A673 (cell line): ENCODE results near the gene CD96.

Experiments used
- CTCF ChIP-seq: fragments of 300-800, 200-600 bp; sonication (generic); conservative IDR thresholded peaks from 2 replicates; pipeline ENCODE4 v1.5.1; 2017; ENCODE audit warnings: low read depth, mild to moderate bottlenecking, antibody characterized with exemption, low read length, moderate library complexity, mixed read lengths
- EZH2 ChIP-seq: fragments of 200-600 bp; sonication (generic); IDR thresholded peaks from 2 replicates; pipeline ENCODE4 v1.6.1; 2017; ENCODE audit warnings: borderline replicate concordance, low read depth, mild to moderate bottlenecking, mixed read lengths, antibody characterized with exemption, low read length; ENCODE audit not compliant: poor library complexity, severe bottlenecking

- TF ChIP-seq CTCF = no peak
- TF ChIP-seq EZH2 = no peak
Measured at GRCh38 chr3:111639316-111639715, 97.3 kb downstream of the CD96 start.
